GM12892 (cell line): ENCODE results near the gene SFMBT1.

Source experiments
- POLR2A ChIP-seq: IDR thresholded peaks from 2 replicates; pipeline ENCODE4 v1.6.1; 2011; ENCODE audit warnings: low read depth, low read length, control low read depth
- POLR2AphosphoS5 ChIP-seq: IDR thresholded peaks from 2 replicates; pipeline ENCODE4 v1.6.1; 2011; ENCODE audit warnings: low read depth, low read length, control low read depth
- TAF1 ChIP-seq: IDR thresholded peaks from 2 replicates; pipeline ENCODE4 v1.6.1; 2011; ENCODE audit warnings: low read depth, mild to moderate bottlenecking, control low read depth, low read length, borderline replicate concordance

- TF ChIP-seq POLR2AphosphoS5 (0 out of 2 replicates have a peak, but pooled peaks have one; percentile 30), TAF1 (0 out of 2 replicates have a peak, but pooled peaks have one; percentile 22), POLR2A (0 out of 2 replicates have a peak, but pooled peaks have one; percentile 56)
Measured at GRCh38 chr3:52983336-52983807, 62.5 kb downstream of the SFMBT1 start.
